ENCODE measurements around the gene COL11A2.

- no peak for TF ChIP-seq POLR2A (IDR thresholded peaks at IDR 0.05; ENCODE audit: low read depth, low read length)
- TF ChIP-seq POLR2AphosphoS5 (IDR thresholded peaks at IDR 0.05; ENCODE audit: low read depth, low read length), result no peak
- TF ChIP-seq TAF1 (IDR thresholded peaks at IDR 0.05; ENCODE audit: low read depth, low read length), result no peak
- no peak for TF ChIP-seq POU2F2 (IDR thresholded peaks at IDR 0.05; ENCODE audit: low read depth, low read length)
- TF ChIP-seq PAX5 (IDR thresholded peaks at IDR 0.05; ENCODE audit: insufficient read depth, low read length, severe bottlenecking), result no peak
- no peak for TF ChIP-seq SPI1 (IDR thresholded peaks at IDR 0.05; ENCODE audit: low read depth, low read length)
Observed at GRCh38 chr6:33175436-33176069, 16.7 kb downstream of the COL11A2 start.
